ENCODE results near the gene GIPR.

Gene GIPR

GRCh38 chr19:45641274-45642105 is 26.5 kb upstream of the GIPR start:
- Mint-ChIP-seq H3K27ac (peak overlapping the region; percentile 96 to 97), H3K4me3 (peak overlapping the region; percentile 82 to 87), H3K4me1 (peaks cover 73% of the 10 kb centered on the region), H3K9me3 (no peaks in the 10 kb centered on the region), H3K27me3 (peaks cover 10% of the 10 kb centered on the region)
- ATAC-seq (peak; percentile 60), DNase-seq (peak; percentile 91 to 97)

GRCh38 chr19:45643024-45643926 is 24.7 kb upstream of the GIPR start:
- Mint-ChIP-seq H3K27me3 (peaks cover 10% of the 10 kb centered on the region), H3K9me3 (no peaks in the 10 kb centered on the region), H3K27ac (peak overlapping the region; percentile 93 to 97), H3K4me3 (peak overlapping the region; percentile 83 to 86), H3K4me1 (peaks cover 70% of the 10 kb centered on the region)
- peak; percentile 96 to 97 for DNase-seq
- peak; percentile 45 for ATAC-seq

- DNase-seq, result no peak
- H3K4me3 Mint-ChIP-seq, result peak overlapping the region; percentile 83 to 86
- no peak overlapping the region for H3K27ac Mint-ChIP-seq
- peaks cover 61% of the 10 kb centered on the region for H3K4me1 Mint-ChIP-seq
- H3K27me3 Mint-ChIP-seq, result peaks cover 10% of the 10 kb centered on the region
- H3K9me3 Mint-ChIP-seq, result no peaks in the 10 kb centered on the region
- no peak for ATAC-seq
Observed at GRCh38 chr19:45643927-45644771, 23.9 kb upstream of the GIPR start.

GRCh38 chr19:45645068-45645630 is 22.9 kb upstream of the GIPR start:
- peak overlapping the region; percentile 89 to 93 for H3K27ac Mint-ChIP-seq
- DNase-seq, result no peak
- H3K27me3 Mint-ChIP-seq, result peaks cover 10% of the 10 kb centered on the region

GRCh38 chr19:45645631-45646344 is 22.2 kb upstream of the GIPR start:
- DNase-seq (peak; percentile 89 to 94), ATAC-seq (peak; percentile 51)
- Mint-ChIP-seq H3K4me3 (peak overlapping the region; percentile 81 to 85), H3K27ac (peak overlapping the region; percentile 89 to 93), H3K4me1 (peaks cover 48% of the 10 kb centered on the region), H3K27me3 (peaks cover 10% of the 10 kb centered on the region), H3K9me3 (no peaks in the 10 kb centered on the region)

More at GRCh38 chr19:45645068-45645630, 22.9 kb upstream of the GIPR start:
- Mint-ChIP-seq H3K4me1 (peaks cover 54% of the 10 kb centered on the region), H3K4me3 (peak overlapping the region; percentile 81 to 85), H3K9me3 (no peaks in the 10 kb centered on the region)
- ATAC-seq, result no peak

GRCh38 chr19:45646345-45646698 is 21.7 kb upstream of the GIPR start:
- ATAC-seq (no peak), DNase-seq (no peak)
- Mint-ChIP-seq H3K27me3 (peaks cover 10% of the 10 kb centered on the region), H3K4me3 (peak overlapping the region; percentile 81 to 85), H3K9me3 (no peaks in the 10 kb centered on the region), H3K4me1 (peaks cover 42% of the 10 kb centered on the region), H3K27ac (peak overlapping the region; percentile 89 to 93)

GRCh38 chr19:45650722-45651121 is 17.3 kb upstream of the GIPR start:
- Mint-ChIP-seq H3K4me1 (peaks cover 9% of the 10 kb centered on the region), H3K27me3 (peaks cover 6% of the 10 kb centered on the region), H3K27ac (no peak overlapping the region), H3K4me3 (no peak overlapping the region), H3K9me3 (no peaks in the 10 kb centered on the region)
- ATAC-seq (no peak), DNase-seq (no peak)

GRCh38 chr19:45653634-45654033 is 14.4 kb upstream of the GIPR start:
- DNase-seq, result no peak
- Mint-ChIP-seq H3K27ac (no peak overlapping the region), H3K4me3 (no peak overlapping the region), H3K4me1 (no peaks in the 10 kb centered on the region), H3K9me3 (no peaks in the 10 kb centered on the region), H3K27me3 (peaks cover 6% of the 10 kb centered on the region)
- ATAC-seq, result no peak

- Mint-ChIP-seq H3K4me1 (no peaks in the 10 kb centered on the region), H3K27ac (no peak overlapping the region), H3K4me3 (no peak overlapping the region), H3K9me3 (no peaks in the 10 kb centered on the region), H3K27me3 (peaks cover 16% of the 10 kb centered on the region)
- ATAC-seq (no peak), DNase-seq (no peak)
Observed at GRCh38 chr19:45655073-45655472, 12.9 kb upstream of the GIPR start.

- DNase-seq, result no peak
- Mint-ChIP-seq H3K27me3 (peaks cover 16% of the 10 kb centered on the region), H3K4me3 (no peak overlapping the region), H3K27ac (no peak overlapping the region), H3K9me3 (no peaks in the 10 kb centered on the region), H3K4me1 (no peaks in the 10 kb centered on the region)
- no peak for ATAC-seq
Observed at GRCh38 chr19:45657520-45658167, 10.4 kb upstream of the GIPR start.

GRCh38 chr19:45659096-45659729 is 8.8 kb upstream of the GIPR start:
- DNase-seq (no peak), ATAC-seq (no peak)
- Mint-ChIP-seq H3K27me3 (peaks cover 9% of the 10 kb centered on the region), H3K4me3 (no peak overlapping the region), H3K27ac (no peak overlapping the region), H3K4me1 (no peaks in the 10 kb centered on the region), H3K9me3 (no peaks in the 10 kb centered on the region)

GRCh38 chr19:45660636-45661035 is 7.4 kb upstream of the GIPR start:
- no peak overlapping the region for H3K4me3 Mint-ChIP-seq
- DNase-seq, result no peak
- peaks cover 9% of the 10 kb centered on the region for H3K27me3 Mint-ChIP-seq
- ATAC-seq, result no peak
- no peak overlapping the region for H3K27ac Mint-ChIP-seq
- no peaks in the 10 kb centered on the region for H3K4me1 Mint-ChIP-seq
- H3K9me3 Mint-ChIP-seq, result no peaks in the 10 kb centered on the region

- DNase-seq (no peak), ATAC-seq (no peak)
- H3K27me3 Mint-ChIP-seq, result peaks cover 9% of the 10 kb centered on the region
- H3K9me3 Mint-ChIP-seq, result no peaks in the 10 kb centered on the region
- no peak overlapping the region for H3K27ac Mint-ChIP-seq
- no peak overlapping the region for H3K4me3 Mint-ChIP-seq
- peaks cover 15% of the 10 kb centered on the region for H3K4me1 Mint-ChIP-seq
Observed at GRCh38 chr19:45663800-45664199, 4.2 kb upstream of the GIPR start.

- DNase-seq (no peak), ATAC-seq (no peak)
- Mint-ChIP-seq H3K9me3 (no peaks in the 10 kb centered on the region), H3K27me3 (peaks cover 9% of the 10 kb centered on the region), H3K27ac (no peak overlapping the region), H3K4me3 (no peak overlapping the region), H3K4me1 (peaks cover 23% of the 10 kb centered on the region)
Observed at GRCh38 chr19:45664575-45664974, 3.4 kb upstream of the GIPR start.
